A549 treated with dexamethasone at 1 μM for 4 hours (cell line): ENCODE data around the gene SPOCK2. TPM values are rescaled to one million over a fixed set of nuclear protein-coding genes. Genes with fewer than 3 reads are reported as not detected.

Source experiments
- total RNA-seq: library from RNA; stranded (reverse); fragments of 200-300 nt; extraction: Qiagen RNA extraction; gene quantifications from 5 replicates; pipeline ENCODE4 v1.2.3, GENCODE V29; 2022

The SPOCK2 gene, protein sequence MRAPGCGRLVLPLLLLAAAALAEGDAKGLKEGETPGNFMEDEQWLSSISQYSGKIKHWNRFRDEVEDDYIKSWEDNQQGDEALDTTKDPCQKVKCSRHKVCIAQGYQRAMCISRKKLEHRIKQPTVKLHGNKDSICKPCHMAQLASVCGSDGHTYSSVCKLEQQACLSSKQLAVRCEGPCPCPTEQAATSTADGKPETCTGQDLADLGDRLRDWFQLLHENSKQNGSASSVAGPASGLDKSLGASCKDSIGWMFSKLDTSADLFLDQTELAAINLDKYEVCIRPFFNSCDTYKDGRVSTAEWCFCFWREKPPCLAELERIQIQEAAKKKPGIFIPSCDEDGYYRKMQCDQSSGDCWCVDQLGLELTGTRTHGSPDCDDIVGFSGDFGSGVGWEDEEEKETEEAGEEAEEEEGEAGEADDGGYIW
- total RNA-seq, result 0.29 to 0.59 TPM (median 0.50 TPM) in 5 replicates

DNA sequence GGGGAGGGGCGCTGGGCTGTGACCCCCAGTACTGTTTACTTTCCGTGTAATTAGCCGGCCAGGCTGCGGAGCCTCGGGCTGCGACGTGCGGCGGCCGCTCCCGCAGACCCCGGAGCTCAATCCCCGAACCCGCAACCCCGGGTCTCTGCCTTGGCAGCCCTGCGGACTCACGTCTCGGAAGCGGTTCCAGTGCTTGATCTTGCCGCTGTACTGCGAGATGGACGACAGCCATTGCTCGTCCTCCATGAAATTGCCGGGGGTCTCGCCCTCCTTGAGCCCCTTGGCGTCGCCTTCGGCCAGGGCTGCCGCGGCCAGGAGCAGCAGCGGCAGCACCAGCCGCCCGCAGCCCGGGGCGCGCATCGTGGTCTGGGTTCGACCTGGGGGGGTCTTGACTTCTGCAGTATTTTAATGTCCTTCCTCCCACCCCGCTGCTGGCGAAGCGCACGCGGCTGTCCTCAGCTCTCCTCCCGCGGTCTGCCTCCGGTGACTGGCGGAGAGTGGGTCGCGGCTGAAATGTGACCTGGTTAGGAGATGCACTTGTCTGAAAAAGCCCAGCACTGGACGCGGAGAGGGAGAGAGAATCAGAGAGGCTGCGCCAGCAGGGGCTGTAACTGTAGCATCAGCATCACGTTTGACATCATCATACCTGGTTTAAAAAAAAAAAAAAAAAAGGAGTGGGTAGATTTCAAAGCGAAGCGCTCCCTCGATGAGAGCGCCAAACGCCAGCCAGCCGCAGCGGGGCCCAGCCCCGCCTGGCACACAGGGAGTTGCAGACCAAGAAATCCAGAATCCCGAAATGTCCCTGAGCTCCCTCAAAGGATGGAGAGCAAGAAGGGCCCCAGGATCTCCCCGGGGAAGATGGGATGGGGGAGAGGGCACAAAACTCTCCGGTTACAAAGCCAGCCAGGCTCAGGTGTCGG lies at the start of gene SPOCK2:
SPOCK2 (minus strand) TSS at position 583 of the 920 bp plus-strand sequence; CDS start at position 360, 223 bp downstream.

Other genes with a start within 250 kb of the SPOCK2 start
- gene PSAP, start 237.3 kb downstream of the SPOCK2 start, total RNA-seq, result 736 to 885 TPM (median 809 TPM) in 5 replicates
- 50.5 to 76.3 TPM (median 69.3 TPM) in 5 replicates for gene CHST3, start 124.2 kb downstream of the SPOCK2 start, total RNA-seq
- gene ANAPC16, start 127.5 kb upstream of the SPOCK2 start, total RNA-seq, result 73.6 to 93.2 TPM (median 85.4 TPM) in 5 replicates
- 37.7 to 45.6 TPM (median 41.1 TPM) in 5 replicates for gene ASCC1, start 127.7 kb upstream of the SPOCK2 start, total RNA-seq
- gene DDIT4, start 185.4 kb upstream of the SPOCK2 start, total RNA-seq, result 346 to 420 TPM (median 400 TPM) in 5 replicates